Superior temporal gyrus (tissue), 1 donor: ENCODE data around the gene CAMSAP2.

Source experiments
- DNase-seq: peaks from one replicate; pipeline ENCODE4 v3.0.0-alpha.2; 2016; ENCODE audit errors: extremely low spot score

The CAMSAP2 gene

GRCh38 chr1:200896531-200897196, 158.0 kb downstream of the CAMSAP2 start:
- no peak for DNase-seq

DNA sequence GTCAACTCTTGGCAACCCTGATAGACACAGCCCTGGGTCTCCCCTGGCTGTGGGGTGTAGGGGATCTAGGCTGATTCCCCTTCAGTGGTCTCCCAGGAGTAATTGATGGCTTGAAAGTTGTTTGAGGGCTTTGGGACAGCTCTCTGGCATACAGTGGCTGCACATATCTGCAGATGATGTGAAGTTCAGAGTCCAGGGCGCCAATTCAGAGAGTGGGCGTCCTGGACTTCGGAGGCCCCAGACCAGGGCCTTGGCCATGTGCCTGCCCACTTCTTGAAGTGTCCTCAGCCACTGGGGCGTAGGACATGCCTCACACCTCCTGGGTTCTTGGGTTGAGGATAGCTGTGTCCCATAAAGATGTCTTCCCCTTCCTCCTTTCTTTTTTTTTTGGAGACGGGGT, 158.6 kb downstream of the CAMSAP2 start:
- no peak for DNase-seq

- no peak for DNase-seq
Observed at GRCh38 chr1:200899015-200899386, 160.3 kb downstream of the CAMSAP2 start.

DNA sequence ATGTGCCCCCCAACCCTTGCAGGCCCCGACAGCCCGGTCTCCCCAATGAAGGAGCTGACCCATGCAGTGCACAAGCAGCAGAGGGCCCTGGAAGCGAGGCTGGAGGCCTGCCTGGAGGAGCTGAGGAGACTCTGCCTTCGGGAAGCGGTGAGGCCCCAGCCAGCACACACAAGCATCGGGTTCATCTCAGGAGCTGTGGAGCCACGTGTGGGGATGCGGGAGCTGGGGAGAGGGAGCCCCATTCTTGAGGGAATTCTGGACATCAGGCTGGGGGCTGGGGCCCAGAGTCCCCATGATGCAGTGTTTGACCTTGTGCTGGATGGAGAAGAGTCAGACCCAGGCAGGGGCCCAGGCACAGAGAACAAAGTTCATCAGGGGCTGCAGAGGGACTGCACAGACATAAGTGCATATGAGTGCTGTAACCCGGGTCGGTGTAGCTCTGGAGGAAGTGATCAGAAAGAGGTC, 160.8 kb downstream of the CAMSAP2 start:
- DNase-seq: no peak

- DNase-seq: no peak
Observed at GRCh38 chr1:200899954-200900867, 161.5 kb downstream of the CAMSAP2 start.

DNA sequence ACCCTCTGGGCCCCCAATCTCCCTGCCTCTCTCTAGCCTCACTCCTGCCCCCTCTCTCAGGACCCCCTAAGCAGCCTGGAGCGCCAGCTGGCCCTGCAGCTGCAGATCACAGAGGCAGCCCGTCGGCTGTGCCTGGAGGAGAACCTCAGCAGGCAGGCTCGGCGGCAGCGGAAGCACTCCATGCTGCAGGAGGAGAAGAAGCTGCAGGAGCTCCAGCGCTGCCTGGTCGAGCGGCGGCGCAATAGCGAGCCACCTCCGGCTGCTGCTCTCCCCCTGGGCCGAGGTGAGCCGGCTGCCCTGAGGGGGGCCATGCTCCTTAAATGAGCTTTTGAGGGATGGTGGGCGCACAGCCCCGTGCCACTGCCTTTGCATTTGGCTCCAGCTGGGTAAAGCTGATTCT, 162.2 kb downstream of the CAMSAP2 start:
- no peak for DNase-seq

DNA sequence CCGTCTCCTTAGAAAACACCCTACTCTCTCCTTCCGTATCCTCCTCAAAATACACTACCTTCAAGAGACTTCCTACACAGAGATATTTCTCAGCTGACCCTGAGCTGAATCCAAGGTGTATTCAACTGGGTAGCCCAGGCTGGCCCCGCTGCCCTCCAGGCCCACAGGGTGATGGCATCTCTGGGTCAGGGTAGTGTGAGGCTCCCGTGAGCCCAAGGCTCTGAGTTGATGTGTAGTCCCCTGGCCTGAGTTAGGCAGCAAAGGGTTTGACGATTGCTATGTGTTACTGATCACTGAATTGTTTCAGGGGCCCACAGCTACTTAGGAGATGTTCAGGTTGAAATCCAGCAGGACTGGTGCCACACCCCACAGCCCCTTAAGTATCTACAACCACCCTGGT, 162.7 kb downstream of the CAMSAP2 start:
- no peak for DNase-seq

- DNase-seq: no peak
Observed at GRCh38 chr1:200901796-200902444, 163.2 kb downstream of the CAMSAP2 start.

DNA sequence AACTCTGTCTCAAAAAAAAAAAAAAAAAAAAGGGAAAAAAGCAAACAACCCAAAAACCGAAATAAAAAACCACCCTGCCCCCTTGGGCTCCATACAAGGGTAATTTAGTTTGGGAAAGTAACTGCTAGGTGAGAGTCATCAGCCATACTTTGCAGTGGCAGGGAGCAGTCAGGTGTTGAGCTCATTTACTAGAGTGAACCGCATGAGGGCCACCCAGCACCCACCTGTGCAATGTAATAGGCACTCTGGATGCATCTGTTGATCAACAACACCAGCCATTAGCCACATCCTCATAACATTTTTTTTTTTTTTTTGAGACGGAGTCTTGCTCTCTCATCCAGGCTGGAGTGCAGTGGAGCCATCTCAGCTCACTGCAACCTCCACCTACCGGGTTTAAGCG, 165.1 kb downstream of the CAMSAP2 start:
- no peak for DNase-seq

DNA sequence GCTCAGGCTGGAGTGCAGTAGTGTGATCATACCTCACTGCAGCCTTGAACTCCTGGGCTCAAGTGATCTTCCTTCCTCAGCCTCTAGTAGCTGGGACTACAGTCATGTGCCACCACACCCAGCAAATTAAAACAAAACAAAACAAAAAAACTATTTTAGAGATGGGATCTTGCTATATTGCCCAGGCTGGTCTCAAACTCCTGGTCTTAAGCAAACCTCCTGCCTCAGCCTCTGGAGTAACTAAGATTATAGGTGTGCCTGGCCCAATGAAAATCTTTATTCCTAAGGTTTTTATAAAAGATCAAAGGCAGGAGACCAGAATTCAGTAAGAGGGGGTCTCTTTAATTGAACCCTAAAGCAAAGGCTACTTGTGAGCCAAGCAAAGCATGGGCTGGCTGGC, 166.1 kb downstream of the CAMSAP2 start:
- no peak for DNase-seq

- DNase-seq: no peak
Observed at GRCh38 chr1:200905411-200906052, 166.8 kb downstream of the CAMSAP2 start.

- DNase-seq: no peak
Observed at GRCh38 chr1:200906491-200906890, 167.8 kb downstream of the CAMSAP2 start.

DNA sequence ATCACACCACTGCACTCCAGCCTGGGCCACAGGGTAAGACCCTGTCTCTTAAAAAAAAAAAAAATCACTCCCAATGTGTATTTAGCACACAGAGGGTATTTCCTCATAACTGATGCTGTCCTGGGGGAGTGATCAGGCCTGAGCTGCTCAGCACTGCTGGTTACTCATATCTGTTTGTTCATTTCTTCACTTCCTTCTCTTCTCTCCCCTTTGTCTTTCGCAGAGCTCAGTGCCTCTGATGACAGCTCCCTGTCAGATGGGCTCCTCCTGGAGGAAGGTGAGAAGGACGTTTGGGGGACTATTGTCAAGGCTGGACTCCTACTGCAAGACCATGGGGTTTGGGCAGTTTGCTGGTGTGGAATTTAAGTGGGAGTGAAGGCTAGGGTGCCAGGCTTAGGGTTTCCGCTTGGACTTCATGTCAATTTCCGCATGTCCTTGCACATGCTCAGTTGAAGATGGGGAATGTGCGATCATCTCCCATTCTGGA, 169.0 kb downstream of the CAMSAP2 start:
- no peak for DNase-seq

DNA sequence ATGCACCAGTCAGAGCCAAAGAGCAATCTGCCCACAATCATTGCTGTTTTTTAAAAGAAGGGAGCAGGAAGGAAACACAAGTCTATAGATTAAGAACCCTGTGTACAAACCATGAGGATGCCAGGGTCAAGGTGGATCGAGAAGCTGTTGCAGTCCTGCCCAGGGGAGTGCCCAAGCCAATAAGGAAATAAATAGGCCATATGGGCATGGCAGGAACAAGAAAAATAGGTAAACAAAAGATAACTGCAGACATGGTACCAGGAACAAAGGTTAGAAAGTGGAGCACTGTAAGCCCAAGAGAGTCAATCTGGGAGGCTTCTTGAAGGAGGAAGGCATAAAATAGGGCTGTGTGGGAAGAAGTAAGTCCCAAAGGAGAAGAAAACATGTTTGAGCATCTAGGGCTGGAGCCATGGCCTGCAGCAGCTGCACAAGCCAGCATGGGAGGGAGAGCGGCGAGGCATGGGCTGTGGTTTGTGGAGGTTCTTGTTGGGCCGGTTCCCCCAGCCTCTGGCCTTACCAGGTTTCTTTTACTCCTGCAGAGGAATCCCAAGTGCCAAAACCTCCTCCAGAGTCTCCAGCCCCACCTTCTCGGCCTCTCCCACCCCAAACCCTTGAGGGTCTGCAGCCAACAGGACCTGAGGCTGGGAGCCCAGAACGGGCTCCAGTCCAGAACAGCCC, 169.6 kb downstream of the CAMSAP2 start:
- no peak for DNase-seq

GRCh38 chr1:200909071-200909470, 170.4 kb downstream of the CAMSAP2 start:
- no peak for DNase-seq

- DNase-seq: no peak
Observed at GRCh38 chr1:200909757-200910239, 171.1 kb downstream of the CAMSAP2 start.
